GM12801 (cell line): ENCODE measurements around the gene RNF7.

Experiments used
- TF ChIP-seq, protein P1 (sequence below): IDR thresholded peaks from one replicate; pipeline ENCODE4 v1.5.1; 2011; ENCODE audit warnings: control low read depth; ENCODE audit not compliant: insufficient read length; ENCODE audit errors: extremely low read depth

The RNF7 gene

DNA sequence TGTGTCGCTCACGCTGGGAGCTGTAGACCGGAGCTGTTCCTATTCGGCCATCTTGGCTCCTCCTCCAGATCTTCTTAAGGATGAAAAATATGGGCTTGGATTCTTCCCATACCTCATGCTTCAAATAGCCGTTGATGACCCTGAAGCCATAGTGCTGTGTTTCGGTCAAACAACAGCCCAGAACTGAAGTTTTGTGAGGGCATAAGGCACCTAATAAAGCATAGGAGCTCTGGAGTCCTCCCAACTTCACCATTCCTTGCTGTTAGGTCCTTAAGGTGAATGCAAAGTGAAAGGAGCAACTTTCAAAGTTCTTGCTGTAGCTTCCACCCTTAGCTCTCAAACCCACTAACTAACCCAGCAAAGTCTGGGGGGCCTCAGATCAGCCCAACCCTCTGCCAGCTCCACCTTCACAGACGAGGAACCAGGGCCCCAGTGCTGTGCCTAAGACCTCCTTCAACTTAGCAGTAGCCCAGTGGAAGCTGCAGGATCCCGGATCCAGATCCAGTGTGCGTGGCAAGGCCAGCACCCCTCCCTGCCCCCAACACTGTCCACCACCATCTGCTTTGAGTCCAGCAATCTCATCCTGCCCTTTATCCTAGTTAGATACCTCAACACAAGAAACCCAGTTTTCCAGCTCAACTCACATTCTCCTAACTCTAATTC, 25.1 kb downstream of the RNF7 start, which contains the start of gene GRK7:
GRK7 (plus strand) TSS at position 321 of the 663 bp plus-strand sequence. CDS start 14,877 bp downstream, outside the sequence.
- TF ChIP-seq, protein P1, sequence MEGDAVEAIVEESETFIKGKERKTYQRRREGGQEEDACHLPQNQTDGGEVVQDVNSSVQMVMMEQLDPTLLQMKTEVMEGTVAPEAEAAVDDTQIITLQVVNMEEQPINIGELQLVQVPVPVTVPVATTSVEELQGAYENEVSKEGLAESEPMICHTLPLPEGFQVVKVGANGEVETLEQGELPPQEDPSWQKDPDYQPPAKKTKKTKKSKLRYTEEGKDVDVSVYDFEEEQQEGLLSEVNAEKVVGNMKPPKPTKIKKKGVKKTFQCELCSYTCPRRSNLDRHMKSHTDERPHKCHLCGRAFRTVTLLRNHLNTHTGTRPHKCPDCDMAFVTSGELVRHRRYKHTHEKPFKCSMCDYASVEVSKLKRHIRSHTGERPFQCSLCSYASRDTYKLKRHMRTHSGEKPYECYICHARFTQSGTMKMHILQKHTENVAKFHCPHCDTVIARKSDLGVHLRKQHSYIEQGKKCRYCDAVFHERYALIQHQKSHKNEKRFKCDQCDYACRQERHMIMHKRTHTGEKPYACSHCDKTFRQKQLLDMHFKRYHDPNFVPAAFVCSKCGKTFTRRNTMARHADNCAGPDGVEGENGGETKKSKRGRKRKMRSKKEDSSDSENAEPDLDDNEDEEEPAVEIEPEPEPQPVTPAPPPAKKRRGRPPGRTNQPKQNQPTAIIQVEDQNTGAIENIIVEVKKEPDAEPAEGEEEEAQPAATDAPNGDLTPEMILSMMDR: no peak

DNA sequence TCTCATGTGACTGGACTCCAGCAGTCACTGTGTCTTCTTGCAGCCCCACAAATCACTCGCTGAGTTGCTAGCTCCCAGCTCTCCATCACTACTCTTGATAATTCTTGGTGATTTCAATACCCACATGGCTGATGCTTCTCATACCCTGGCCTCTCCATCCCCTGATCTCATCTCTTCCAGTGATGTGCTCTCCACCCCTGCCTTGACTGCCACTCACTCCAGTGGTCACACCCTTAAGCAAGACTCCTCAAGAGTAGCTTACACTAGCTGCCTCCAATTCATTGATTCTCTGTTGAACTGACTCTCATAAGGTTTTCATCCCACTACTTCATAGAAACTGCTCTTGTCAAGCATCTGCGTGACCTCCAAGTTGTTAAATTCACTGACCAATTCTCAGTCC, 25.9 kb downstream of the RNF7 start:
- TF ChIP-seq, protein P1: no peak

DNA sequence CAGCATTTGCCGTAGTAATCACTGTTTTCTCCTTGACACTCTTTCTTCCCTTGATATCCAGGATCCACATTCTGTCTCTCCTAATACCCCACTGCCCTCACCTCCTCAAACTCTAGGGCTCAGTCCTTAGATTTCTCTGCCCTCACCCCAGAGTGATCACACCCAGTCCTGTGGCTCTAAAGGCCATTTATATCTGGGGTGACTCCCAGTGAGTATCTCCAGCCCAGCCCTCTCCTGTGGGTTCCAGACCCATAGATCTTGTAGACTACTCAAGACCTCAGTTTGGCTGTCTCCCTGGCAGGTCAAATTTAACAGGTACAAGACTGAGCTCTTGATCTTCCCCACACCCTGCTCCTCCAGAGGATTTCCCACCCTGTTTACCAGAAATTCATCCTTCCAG, 26.4 kb downstream of the RNF7 start:
- TF ChIP-seq, protein P1: no peak

DNA sequence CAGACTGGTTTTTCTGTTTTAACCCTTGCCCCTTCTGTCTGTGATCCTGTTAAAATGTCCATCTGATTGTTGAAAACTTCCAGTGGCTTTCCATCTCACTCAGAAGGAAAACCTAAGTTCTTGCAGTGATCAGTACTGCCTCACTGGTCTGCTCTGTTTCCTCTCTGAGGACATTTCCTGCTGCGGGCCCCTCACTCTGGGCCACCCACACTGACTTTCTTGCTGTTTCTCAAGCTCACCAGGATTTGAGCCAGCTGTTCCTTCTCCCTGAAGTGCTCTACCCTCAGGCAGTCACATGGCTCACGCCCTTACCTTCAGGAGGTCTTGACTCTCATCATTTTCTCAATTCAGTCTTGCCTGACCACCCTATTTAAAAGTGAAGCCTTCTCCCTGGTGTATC, 26.9 kb downstream of the RNF7 start:
- TF ChIP-seq, protein P1: no peak

DNA sequence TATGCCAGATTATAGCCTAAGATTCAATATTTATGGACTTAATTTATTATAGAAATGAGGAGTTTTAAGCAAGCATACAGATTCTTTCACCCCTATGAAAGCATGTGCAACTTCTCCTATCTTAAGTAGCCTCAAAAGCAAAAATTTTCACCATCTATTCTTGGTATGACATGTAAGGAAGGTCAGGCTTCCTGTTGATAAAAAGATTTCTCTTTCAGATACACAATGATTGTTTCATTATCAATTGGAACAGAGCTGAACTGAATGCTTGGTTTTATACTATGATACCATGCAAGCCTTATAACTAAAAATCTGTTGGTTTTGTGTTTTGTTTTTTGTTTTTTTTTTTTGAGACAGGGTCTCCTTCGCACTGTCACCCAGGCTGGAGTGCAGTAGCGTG, 29.0 kb downstream of the RNF7 start:
- TF ChIP-seq, protein P1: no peak

DNA sequence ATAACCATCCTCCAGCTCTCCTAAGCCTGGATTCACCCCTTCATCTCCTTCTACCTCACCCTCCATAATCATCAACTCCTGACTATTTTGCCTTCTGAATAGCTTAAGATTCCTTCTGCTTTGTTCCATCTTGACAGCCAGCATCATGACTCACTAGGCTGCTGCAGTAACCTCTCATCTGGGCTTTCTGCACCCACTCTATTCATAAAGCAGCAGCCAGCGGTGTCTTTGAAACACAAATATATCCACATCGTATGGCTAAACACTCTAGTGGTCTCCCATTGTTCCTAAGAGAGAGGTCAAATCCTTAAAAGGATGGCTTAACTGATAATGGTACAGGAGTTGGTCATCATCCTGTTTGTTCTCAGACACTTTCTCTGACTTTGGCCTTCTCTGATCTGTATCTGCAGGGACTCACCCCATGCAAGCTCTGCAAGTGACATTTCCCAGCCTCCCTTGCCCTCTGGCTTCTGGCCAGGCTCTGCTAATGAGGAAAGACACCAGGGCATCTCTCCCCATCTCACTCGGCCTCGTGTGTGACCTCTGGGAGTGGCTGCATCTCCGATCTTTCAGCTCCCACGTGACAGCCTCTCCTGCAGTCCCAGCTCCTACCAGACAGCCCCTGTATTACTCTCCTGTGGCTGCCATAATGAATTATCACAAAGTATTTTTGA, 31.3 kb downstream of the RNF7 start:
- TF ChIP-seq, protein P1: no peak

DNA sequence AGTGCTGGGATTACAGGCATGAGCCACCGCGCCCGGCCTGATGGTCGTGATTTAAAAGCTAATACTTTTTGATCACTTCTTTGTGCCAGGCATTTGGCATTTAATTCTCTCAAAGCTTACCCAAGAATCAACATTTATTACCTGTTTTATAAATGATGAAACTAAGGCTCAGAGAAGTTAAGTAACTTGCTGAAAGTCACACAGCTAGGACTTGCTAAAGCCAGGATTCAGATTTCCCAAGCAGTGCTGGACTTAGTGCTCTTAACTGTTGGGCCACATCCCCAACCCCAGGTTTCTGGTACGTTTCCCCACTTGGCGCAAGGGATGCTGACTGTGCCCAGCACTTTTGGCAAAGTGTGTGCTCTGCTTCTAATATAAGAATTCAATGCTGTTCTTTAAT, 35.6 kb downstream of the RNF7 start:
- TF ChIP-seq, protein P1: no peak
